HG03460 (cell line): Measurements from ENCODE around the gene DCDC2C.

Source experiments
- ATAC-seq: cut with Tn5 transposase; IDR thresholded peaks from one replicate; pipeline ENCODE4 v1.9.1; 2021; ENCODE audit not compliant: unreplicated experiment

The DCDC2C gene

GRCh38 chr2:3672861-3673678 is 30.3 kb upstream of the DCDC2C start:
- ATAC-seq = no peak

GRCh38 chr2:3674066-3674845 is 29.1 kb upstream of the DCDC2C start:
- ATAC-seq = no peak

GRCh38 chr2:3675687-3676086 is 27.7 kb upstream of the DCDC2C start:
- no peak for ATAC-seq

GRCh38 chr2:3677436-3677835 is 25.9 kb upstream of the DCDC2C start:
- no peak for ATAC-seq

GRCh38 chr2:3678212-3678611 is 25.2 kb upstream of the DCDC2C start:
- no peak for ATAC-seq

- ATAC-seq = no peak
Measured at GRCh38 chr2:3679180-3679579, 24.2 kb upstream of the DCDC2C start.

- ATAC-seq = no peak
Measured at GRCh38 chr2:3679616-3680393, 23.6 kb upstream of the DCDC2C start.

GRCh38 chr2:3680548-3681345 is 22.6 kb upstream of the DCDC2C start:
- ATAC-seq = no peak

- ATAC-seq = no peak
Measured at GRCh38 chr2:3681625-3682024, 21.8 kb upstream of the DCDC2C start.

GRCh38 chr2:3682811-3683210 is 20.6 kb upstream of the DCDC2C start:
- ATAC-seq = no peak

- no peak for ATAC-seq
Measured at GRCh38 chr2:3683748-3684454, 19.5 kb upstream of the DCDC2C start.

- no peak for ATAC-seq
Measured at GRCh38 chr2:3689998-3690748, 13.2 kb upstream of the DCDC2C start.

GRCh38 chr2:3692375-3692774 is 11.0 kb upstream of the DCDC2C start:
- ATAC-seq = no peak

GRCh38 chr2:3696545-3696944 is 6.8 kb upstream of the DCDC2C start:
- ATAC-seq = no peak

GRCh38 chr2:3701071-3701470 is 2.3 kb upstream of the DCDC2C start:
- no peak for ATAC-seq

- ATAC-seq = no peak
Measured at GRCh38 chr2:3703757-3704355, 481 bp downstream of the DCDC2C start.

- no peak for ATAC-seq
Measured at GRCh38 chr2:3704692-3705091, 1.3 kb downstream of the DCDC2C start.

GRCh38 chr2:3705782-3706181 is 2.4 kb downstream of the DCDC2C start:
- ATAC-seq = no peak

GRCh38 chr2:3706892-3707291 is 3.5 kb downstream of the DCDC2C start:
- ATAC-seq = no peak
